ENCODE results near the gene GEMIN7. TPM values are rescaled to one million over a fixed set of nuclear protein-coding genes. Genes with fewer than 3 reads are reported as not detected.

Gene GEMIN7
- total RNA-seq, 1 donor from 2014 or later = 39.4 TPM

GRCh38 chr19:45057444-45057843, 21.6 kb upstream of the GEMIN7 start:
- DNase-seq (ENCODE audit: low spot score, unreplicated experiment) = no peak
- Mint-ChIP-seq H3K27me3 (no peaks in the 10 kb centered on the region), H3K4me3 (ENCODE audit: low read depth) (no peak overlapping the region), H3K27ac (no peak overlapping the region), H3K4me1 (ENCODE audit: low read depth) (no peaks in the 10 kb centered on the region), H3K9me3 (ENCODE audit: low read depth) (no peaks in the 10 kb centered on the region), H3K36me3 (ENCODE audit: insufficient read depth) (peaks cover 27% of the 10 kb centered on the region)
- no peak for TF ChIP-seq CTCF (IDR thresholded peaks at IDR 0.05; ENCODE audit: unreplicated experiment)

- Mint-ChIP-seq H3K9me3 (ENCODE audit: low read depth) (no peaks in the 10 kb centered on the region), H3K4me3 (ENCODE audit: low read depth) (no peak overlapping the region), H3K27me3 (no peaks in the 10 kb centered on the region), H3K27ac (no peak overlapping the region), H3K4me1 (ENCODE audit: low read depth) (no peaks in the 10 kb centered on the region), H3K36me3 (ENCODE audit: insufficient read depth) (peaks cover 30% of the 10 kb centered on the region)
- DNase-seq (ENCODE audit: low spot score, unreplicated experiment) = no peak
- no peak for TF ChIP-seq CTCF (IDR thresholded peaks at IDR 0.05; ENCODE audit: unreplicated experiment)
Measured at GRCh38 chr19:45058622-45059159, 20.4 kb upstream of the GEMIN7 start.

GRCh38 chr19:45059258-45059965, 19.6 kb upstream of the GEMIN7 start:
- H3K27ac Mint-ChIP-seq = peak overlapping the region; percentile 83
- no peaks in the 10 kb centered on the region for H3K9me3 Mint-ChIP-seq (ENCODE audit: low read depth)
- no peaks in the 10 kb centered on the region for H3K4me1 Mint-ChIP-seq (ENCODE audit: low read depth)
- H3K36me3 Mint-ChIP-seq (ENCODE audit: insufficient read depth) = peaks cover 28% of the 10 kb centered on the region
- DNase-seq (ENCODE audit: low spot score, unreplicated experiment) = peak; percentile 82
- TF ChIP-seq CTCF (IDR thresholded peaks at IDR 0.05; ENCODE audit: unreplicated experiment) = peak; percentile 92
- H3K27me3 Mint-ChIP-seq = no peaks in the 10 kb centered on the region
- H3K4me3 Mint-ChIP-seq (ENCODE audit: low read depth) = no peak overlapping the region

GRCh38 chr19:45061965-45062364, 17.1 kb upstream of the GEMIN7 start:
- H3K36me3 Mint-ChIP-seq (ENCODE audit: insufficient read depth) = peaks cover 25% of the 10 kb centered on the region
- H3K4me1 Mint-ChIP-seq (ENCODE audit: low read depth) = no peaks in the 10 kb centered on the region
- H3K9me3 Mint-ChIP-seq (ENCODE audit: low read depth) = no peaks in the 10 kb centered on the region
- H3K27ac Mint-ChIP-seq = no peak overlapping the region
- H3K27me3 Mint-ChIP-seq = no peaks in the 10 kb centered on the region
- TF ChIP-seq CTCF (IDR thresholded peaks at IDR 0.05; ENCODE audit: unreplicated experiment) = no peak
- DNase-seq (ENCODE audit: low spot score, unreplicated experiment) = no peak
- no peak overlapping the region for H3K4me3 Mint-ChIP-seq (ENCODE audit: low read depth)

- DNase-seq (ENCODE audit: low spot score, unreplicated experiment) = no peak
- Mint-ChIP-seq H3K27me3 (no peaks in the 10 kb centered on the region), H3K9me3 (ENCODE audit: low read depth) (no peaks in the 10 kb centered on the region), H3K27ac (no peak overlapping the region), H3K4me3 (ENCODE audit: low read depth) (no peak overlapping the region), H3K36me3 (ENCODE audit: insufficient read depth) (peaks cover 17% of the 10 kb centered on the region), H3K4me1 (ENCODE audit: low read depth) (no peaks in the 10 kb centered on the region)
- no peak for TF ChIP-seq CTCF (IDR thresholded peaks at IDR 0.05; ENCODE audit: unreplicated experiment)
Measured at GRCh38 chr19:45063851-45064801, 14.9 kb upstream of the GEMIN7 start.
